Liver (tissue), 9 donors: ENCODE data around the gene FSD1. TPM values are rescaled to one million over a fixed set of nuclear protein-coding genes. Genes with fewer than 3 reads are reported as not detected.

Source experiments
- DNase-seq: peaks from one replicate; pipeline ENCODE4 v3.0.0-alpha.2; 2017; ENCODE audit warnings: low spot score
- H3K27ac ChIP-seq, 2 donors: one replicate each; pipeline ENCODE4 v1.7.0; 2013; ENCODE audit warnings: inconsistent platforms in 2 of 2, low read length in 2 of 2, control low read depth in 1 of 2, low read depth in 1 of 2, mild to moderate bottlenecking in 1 of 2
- H3K27me3 ChIP-seq, 4 donors: one replicate each; pipeline versions ENCODE4 v1.6.1 to v1.7.0; 2013; ENCODE audit warnings: low read length in 3 of 4, inconsistent platforms in 1 of 4, mild to moderate bottlenecking in 1 of 4, moderate library complexity in 1 of 4; ENCODE audit not compliant: control insufficient read depth in 4 of 4, insufficient read depth in 4 of 4
- H3K36me3 ChIP-seq, 4 donors: one replicate each; pipeline versions ENCODE4 v1.6.1 to v1.7.0; 2013; ENCODE audit warnings: low read length in 3 of 4, mild to moderate bottlenecking in 3 of 4, low read depth in 1 of 4, moderate library complexity in 1 of 4; ENCODE audit not compliant: control insufficient read depth in 4 of 4, insufficient read depth in 3 of 4
- H3K4me1 ChIP-seq, 4 donors: one replicate each; pipeline versions ENCODE4 v1.6.1 to v1.7.0; 2013; ENCODE audit warnings: low read length in 3 of 4, mild to moderate bottlenecking in 3 of 4, moderate library complexity in 1 of 4; ENCODE audit not compliant: control insufficient read depth in 4 of 4, insufficient read depth in 4 of 4
- H3K4me3 ChIP-seq, 3 donors: one replicate each; pipeline versions ENCODE4 v1.6.1 to v1.7.0; 2013; ENCODE audit warnings: low read length in 3 of 3, control low read depth in 1 of 3, low read depth in 1 of 3, mild to moderate bottlenecking in 1 of 3
- H3K9ac ChIP-seq, 2 donors: one replicate each; pipeline ENCODE4 v1.7.0; 2013; ENCODE audit warnings: low read length in 2 of 2, mild to moderate bottlenecking in 2 of 2, moderate library complexity in 2 of 2, control low read depth in 1 of 2, low read depth in 1 of 2
- H3K9me3 ChIP-seq, 4 donors: one replicate each; pipeline versions ENCODE4 v1.6.1 to v1.7.0; 2013; ENCODE audit warnings: low read length in 3 of 4; ENCODE audit not compliant: control insufficient read depth in 4 of 4
- FOXA1 ChIP-seq: IDR thresholded peaks from 2 replicates; pipeline ENCODE4 v1.6.1; 2016; ENCODE audit warnings: antibody characterized with exemption
- FOXA2 ChIP-seq: IDR thresholded peaks from 2 replicates; pipeline ENCODE4 v1.6.1; 2016; ENCODE audit warnings: antibody characterized with exemption
- GABPA ChIP-seq, 2 donors: IDR thresholded peaks in 1 of 2; conservative IDR thresholded peaks in 1 of 2; 2 replicates each; pipeline ENCODE4 v1.6.1; 2016; ENCODE audit warnings: antibody characterized with exemption in 2 of 2, mild to moderate bottlenecking in 1 of 2, moderate library complexity in 1 of 2
- HNF4A ChIP-seq, 2 donors: conservative IDR thresholded peaks; 2 replicates each; pipeline ENCODE4 v1.6.1; 2016; ENCODE audit warnings: antibody characterized with exemption in 2 of 2, mild to moderate bottlenecking in 2 of 2
- HNF4G ChIP-seq: IDR thresholded peaks from 2 replicates; pipeline ENCODE4 v1.6.1; 2016; ENCODE audit warnings: antibody characterized with exemption
- NR2F2 ChIP-seq: IDR thresholded peaks from 2 replicates; pipeline ENCODE4 v1.6.1; 2016; ENCODE audit warnings: antibody characterized with exemption
- RAD21 ChIP-seq, 2 donors: IDR thresholded peaks; 2 replicates each; pipeline ENCODE4 v1.6.1; 2016; ENCODE audit warnings: antibody characterized with exemption in 2 of 2, mild to moderate bottlenecking in 2 of 2
- REST ChIP-seq: IDR thresholded peaks from 2 replicates; pipeline ENCODE4 v1.6.1; 2016; ENCODE audit warnings: antibody characterized with exemption, mild to moderate bottlenecking
- RXRA ChIP-seq, 2 donors: IDR thresholded peaks; 2 replicates each; pipeline ENCODE4 v1.6.1; 2017 to 2018; ENCODE audit warnings: antibody characterized with exemption in 2 of 2, mild to moderate bottlenecking in 1 of 2
- SP1 ChIP-seq: IDR thresholded peaks from 2 replicates; pipeline ENCODE4 v1.6.1; 2018; ENCODE audit warnings: antibody characterized with exemption, mild to moderate bottlenecking
- TAF1 ChIP-seq: conservative IDR thresholded peaks from 2 replicates; pipeline ENCODE4 v1.6.1; 2016; ENCODE audit warnings: antibody characterized with exemption, mild to moderate bottlenecking
- YY1 ChIP-seq: IDR thresholded peaks from 2 replicates; pipeline ENCODE4 v1.6.1; 2016; ENCODE audit warnings: antibody characterized with exemption, mild to moderate bottlenecking
- whole genome bisulfite sequencing: extraction: QIAGEN DNeasy Blood & Tissue Kit; methylation state at CpG from one replicate; pipeline ENCODE4 v1.1.7; 2013; 5-methylcytosine and 5-hydroxymethylcytosine counted together
- polyA plus RNA-seq, 2 donors: library from polyadenylated mRNA; stranded (reverse) in 1 of 2; unstranded in 1 of 2; fragments of 200-250 nt in 1 of 2; fragments of >200 nt in 1 of 2; fragmentation: Nextera tagmentation in 1 of 2; extraction: Ambion mirVana in 1 of 2; gene quantifications; one replicate each; pipeline versions ENCODE4 v1.2.1 to v1.2.3, GENCODE V29; 2013 to 2015
- total RNA-seq, 2 donors: library from RNA; depleted of rRNA; stranded (reverse); fragments of >200 nt; gene quantifications; one replicate each; pipeline ENCODE4 v1.2.3, GENCODE V29; 2014
- TF ChIP-seq, protein P1 (sequence below): fragments of 150-350 bp; IDR thresholded peaks from 2 replicates; pipeline ENCODE4 v1.5.1; 2017; ENCODE audit warnings: improper control_type of control experiment, low read depth, low read length; ENCODE audit not compliant: missing input control
- TF ChIP-seq, protein P2 (sequence below): IDR thresholded peaks from 2 replicates; pipeline ENCODE4 v1.6.1; 2016; ENCODE audit warnings: antibody characterized with exemption
- TF ChIP-seq, protein P3 (sequence below): IDR thresholded peaks from 2 replicates; pipeline ENCODE4 v1.6.1; 2016; ENCODE audit warnings: antibody characterized with exemption
- donor health status: healthy.
- donor health status: healthy.
- donor health status: healthy.
- donor health status: healthy.
- donor health status: healthy.

FSD1 gene
- total and polyA plus RNA-seq, 4 donors: 0.05 to 0.92 (median 0.19) TPM; not detected in 1

DNA sequence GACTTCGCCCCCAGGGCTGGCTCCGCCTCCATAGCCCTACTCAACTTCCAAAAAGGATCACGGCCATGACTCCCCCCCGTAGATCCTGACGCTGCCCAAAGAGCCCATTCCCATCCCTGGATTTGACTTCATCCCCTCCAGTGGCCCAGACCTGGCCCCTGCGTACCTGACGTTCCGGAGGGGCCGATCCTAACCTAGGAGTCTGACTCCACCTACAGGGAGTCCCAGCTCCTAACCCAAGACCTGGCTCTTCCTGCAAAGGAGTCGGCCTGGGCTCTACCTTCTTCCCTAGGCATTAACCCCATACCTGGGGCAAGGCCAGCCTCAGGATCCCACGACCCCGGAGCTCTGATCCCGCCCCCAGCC lies 23.5 kb downstream of the FSD1 start:
- no peaks in the 10 kb centered on the region for H3K9me3 ChIP-seq
- no peaks in the 10 kb centered on the region for H3K27me3 ChIP-seq
- no peak overlapping the region for H3K27ac ChIP-seq
- peak overlapping the region; percentile 38 to 47 (median 42) for H3K4me3 ChIP-seq
- no peak for DNase-seq
- H3K9ac ChIP-seq: no peak overlapping the region
- WGBS: 23% methylated on average over 13 of the region's 13 CpGs
- peaks cover 3 to 14% (median 8%) of the 10 kb centered on the region in 4 donors for H3K4me1 ChIP-seq
- TF ChIP-seq, protein P1, sequence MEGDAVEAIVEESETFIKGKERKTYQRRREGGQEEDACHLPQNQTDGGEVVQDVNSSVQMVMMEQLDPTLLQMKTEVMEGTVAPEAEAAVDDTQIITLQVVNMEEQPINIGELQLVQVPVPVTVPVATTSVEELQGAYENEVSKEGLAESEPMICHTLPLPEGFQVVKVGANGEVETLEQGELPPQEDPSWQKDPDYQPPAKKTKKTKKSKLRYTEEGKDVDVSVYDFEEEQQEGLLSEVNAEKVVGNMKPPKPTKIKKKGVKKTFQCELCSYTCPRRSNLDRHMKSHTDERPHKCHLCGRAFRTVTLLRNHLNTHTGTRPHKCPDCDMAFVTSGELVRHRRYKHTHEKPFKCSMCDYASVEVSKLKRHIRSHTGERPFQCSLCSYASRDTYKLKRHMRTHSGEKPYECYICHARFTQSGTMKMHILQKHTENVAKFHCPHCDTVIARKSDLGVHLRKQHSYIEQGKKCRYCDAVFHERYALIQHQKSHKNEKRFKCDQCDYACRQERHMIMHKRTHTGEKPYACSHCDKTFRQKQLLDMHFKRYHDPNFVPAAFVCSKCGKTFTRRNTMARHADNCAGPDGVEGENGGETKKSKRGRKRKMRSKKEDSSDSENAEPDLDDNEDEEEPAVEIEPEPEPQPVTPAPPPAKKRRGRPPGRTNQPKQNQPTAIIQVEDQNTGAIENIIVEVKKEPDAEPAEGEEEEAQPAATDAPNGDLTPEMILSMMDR: no peak
- no peak for TF ChIP-seq REST
- no peak for TF ChIP-seq YY1
- TF ChIP-seq HNF4G: no peak
- no peak for TF ChIP-seq SP1
- no peak for TF ChIP-seq FOXA1
- TF ChIP-seq, protein P2, sequence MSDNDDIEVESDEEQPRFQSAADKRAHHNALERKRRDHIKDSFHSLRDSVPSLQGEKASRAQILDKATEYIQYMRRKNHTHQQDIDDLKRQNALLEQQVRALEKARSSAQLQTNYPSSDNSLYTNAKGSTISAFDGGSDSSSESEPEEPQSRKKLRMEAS: no peak
- TF ChIP-seq HNF4A (conservative IDR thresholded peaks at IDR 0.05): no peak
- TF ChIP-seq FOXA2: no peak
- no peak for TF ChIP-seq TAF1
- TF ChIP-seq, protein P3, sequence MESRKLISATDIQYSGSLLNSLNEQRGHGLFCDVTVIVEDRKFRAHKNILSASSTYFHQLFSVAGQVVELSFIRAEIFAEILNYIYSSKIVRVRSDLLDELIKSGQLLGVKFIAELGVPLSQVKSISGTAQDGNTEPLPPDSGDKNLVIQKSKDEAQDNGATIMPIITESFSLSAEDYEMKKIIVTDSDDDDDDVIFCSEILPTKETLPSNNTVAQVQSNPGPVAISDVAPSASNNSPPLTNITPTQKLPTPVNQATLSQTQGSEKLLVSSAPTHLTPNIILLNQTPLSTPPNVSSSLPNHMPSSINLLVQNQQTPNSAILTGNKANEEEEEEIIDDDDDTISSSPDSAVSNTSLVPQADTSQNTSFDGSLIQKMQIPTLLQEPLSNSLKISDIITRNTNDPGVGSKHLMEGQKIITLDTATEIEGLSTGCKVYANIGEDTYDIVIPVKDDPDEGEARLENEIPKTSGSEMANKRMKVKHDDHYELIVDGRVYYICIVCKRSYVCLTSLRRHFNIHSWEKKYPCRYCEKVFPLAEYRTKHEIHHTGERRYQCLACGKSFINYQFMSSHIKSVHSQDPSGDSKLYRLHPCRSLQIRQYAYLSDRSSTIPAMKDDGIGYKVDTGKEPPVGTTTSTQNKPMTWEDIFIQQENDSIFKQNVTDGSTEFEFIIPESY: no peak
- H3K36me3 ChIP-seq: peaks cover 0 to 3% (median 1%) of the 10 kb centered on the region in 4 donors

DNA sequence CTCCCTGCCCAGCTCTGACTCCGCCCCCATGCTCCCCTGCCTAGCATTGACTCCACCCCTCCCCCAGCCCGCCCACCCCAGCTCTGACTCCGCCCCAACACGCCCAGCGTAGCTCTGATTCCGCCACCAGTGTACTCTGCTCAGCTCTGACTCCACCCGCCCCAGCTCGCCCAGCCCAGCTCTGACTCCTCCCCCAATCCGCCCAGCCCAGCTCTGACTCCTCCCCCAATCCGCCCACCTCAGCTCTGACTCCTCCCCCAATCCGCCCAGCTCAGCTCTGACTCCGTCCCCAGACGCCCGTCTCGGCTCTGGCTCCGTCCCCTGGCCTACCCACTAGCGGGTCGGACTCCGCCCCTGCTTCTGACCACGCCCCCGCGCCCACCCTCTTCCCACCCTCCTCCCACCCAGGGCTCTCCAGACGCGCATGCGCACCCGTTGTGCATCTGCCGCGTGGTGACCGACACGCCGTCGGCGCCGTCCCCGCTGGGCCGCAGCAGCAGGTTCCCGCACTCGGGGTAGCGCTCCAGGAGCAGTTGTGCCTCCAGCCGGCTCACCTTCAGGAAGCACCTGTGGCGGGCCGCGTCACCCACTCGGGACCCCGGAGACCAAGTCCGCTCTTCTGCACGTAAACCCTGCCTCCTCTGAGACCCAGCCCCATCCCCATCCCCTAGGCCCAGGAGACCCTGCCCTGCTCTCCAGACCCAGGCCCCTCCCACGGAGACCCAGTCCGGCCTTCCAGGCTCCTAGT lies 24.0 kb downstream of the FSD1 start:
- Histone ChIP-seq H3K9me3 (no peaks in the 10 kb centered on the region), H3K4me3 (peak overlapping the region in 1 of 3 donors; percentile 43), H3K9ac (peak overlapping the region in 1 of 2 donors; percentile 25), H3K36me3 (peaks cover 0 to 3% (median 2%) of the 10 kb centered on the region in 4 donors), H3K4me1 (peaks cover 3 to 12% (median 8%) of the 10 kb centered on the region in 4 donors), H3K27me3 (no peaks in the 10 kb centered on the region), H3K27ac (peak overlapping the region in 1 of 2 donors; percentile 7)
- 19% methylated on average over 48 of the region's 49 CpGs for WGBS
- peak; percentile 95 for DNase-seq
- TF ChIP-seq HNF4A (conservative IDR thresholded peaks at IDR 0.05) (peak; percentile 8 to 38), RXRA (IDR thresholded peaks at IDR 0.05) (no peak), FOXA1 (no peak), SP1 (peak; percentile 100), YY1 (no peak), TAF1 (no peak), NR2F2 (no peak), RAD21 (IDR thresholded peaks at IDR 0.05) (no peak), FOXA2 (no peak), GABPA (IDR thresholded peaks at IDR 0.05 in 1 of 2, conservative IDR thresholded peaks at IDR 0.05 in 1 of 2) (no peak)
- TF ChIP-seq, protein P3: no peak
- TF ChIP-seq, protein P1: no peak
